Liver (tissue), 9 donors: ENCODE results near the gene SH2D3A. TPM values are rescaled to one million over a fixed set of nuclear protein-coding genes. Genes with fewer than 3 reads are reported as not detected.

Experiments used
- DNase-seq: peaks from one replicate; pipeline ENCODE4 v3.0.0-alpha.2; 2017; ENCODE audit warnings: low spot score
- H3K27ac ChIP-seq, 2 donors: one replicate each; pipeline ENCODE4 v1.7.0; 2013; ENCODE audit warnings: inconsistent platforms in 2 of 2, low read length in 2 of 2, control low read depth in 1 of 2, low read depth in 1 of 2, mild to moderate bottlenecking in 1 of 2
- H3K27me3 ChIP-seq, 4 donors: one replicate each; pipeline versions ENCODE4 v1.6.1 to v1.7.0; 2013; ENCODE audit warnings: low read length in 3 of 4, inconsistent platforms in 1 of 4, mild to moderate bottlenecking in 1 of 4, moderate library complexity in 1 of 4; ENCODE audit not compliant: control insufficient read depth in 4 of 4, insufficient read depth in 4 of 4
- H3K36me3 ChIP-seq, 4 donors: one replicate each; pipeline versions ENCODE4 v1.6.1 to v1.7.0; 2013; ENCODE audit warnings: low read length in 3 of 4, mild to moderate bottlenecking in 3 of 4, low read depth in 1 of 4, moderate library complexity in 1 of 4; ENCODE audit not compliant: control insufficient read depth in 4 of 4, insufficient read depth in 3 of 4
- H3K4me1 ChIP-seq, 4 donors: one replicate each; pipeline versions ENCODE4 v1.6.1 to v1.7.0; 2013; ENCODE audit warnings: low read length in 3 of 4, mild to moderate bottlenecking in 3 of 4, moderate library complexity in 1 of 4; ENCODE audit not compliant: control insufficient read depth in 4 of 4, insufficient read depth in 4 of 4
- H3K4me3 ChIP-seq, 3 donors: one replicate each; pipeline versions ENCODE4 v1.6.1 to v1.7.0; 2013; ENCODE audit warnings: low read length in 3 of 3, control low read depth in 1 of 3, low read depth in 1 of 3, mild to moderate bottlenecking in 1 of 3
- H3K9ac ChIP-seq, 2 donors: one replicate each; pipeline ENCODE4 v1.7.0; 2013; ENCODE audit warnings: low read length in 2 of 2, mild to moderate bottlenecking in 2 of 2, moderate library complexity in 2 of 2, control low read depth in 1 of 2, low read depth in 1 of 2
- H3K9me3 ChIP-seq, 4 donors: one replicate each; pipeline versions ENCODE4 v1.6.1 to v1.7.0; 2013; ENCODE audit warnings: low read length in 3 of 4; ENCODE audit not compliant: control insufficient read depth in 4 of 4
- FOXA1 ChIP-seq: IDR thresholded peaks from 2 replicates; pipeline ENCODE4 v1.6.1; 2016; ENCODE audit warnings: antibody characterized with exemption
- FOXA2 ChIP-seq: IDR thresholded peaks from 2 replicates; pipeline ENCODE4 v1.6.1; 2016; ENCODE audit warnings: antibody characterized with exemption
- GABPA ChIP-seq, 2 donors: IDR thresholded peaks in 1 of 2; conservative IDR thresholded peaks in 1 of 2; 2 replicates each; pipeline ENCODE4 v1.6.1; 2016; ENCODE audit warnings: antibody characterized with exemption in 2 of 2, mild to moderate bottlenecking in 1 of 2, moderate library complexity in 1 of 2
- JUND ChIP-seq, 2 donors: IDR thresholded peaks; 2 replicates each; pipeline ENCODE4 v1.6.1; 2016; ENCODE audit warnings: antibody characterized with exemption in 2 of 2
- MAX ChIP-seq: IDR thresholded peaks from 2 replicates; pipeline ENCODE4 v1.6.1; 2016; ENCODE audit warnings: antibody characterized with exemption
- NR2F2 ChIP-seq: IDR thresholded peaks from 2 replicates; pipeline ENCODE4 v1.6.1; 2016; ENCODE audit warnings: antibody characterized with exemption
- REST ChIP-seq: IDR thresholded peaks from 2 replicates; pipeline ENCODE4 v1.6.1; 2016; ENCODE audit warnings: antibody characterized with exemption, mild to moderate bottlenecking
- SP1 ChIP-seq: IDR thresholded peaks from 2 replicates; pipeline ENCODE4 v1.6.1; 2018; ENCODE audit warnings: antibody characterized with exemption, mild to moderate bottlenecking
- YY1 ChIP-seq: IDR thresholded peaks from 2 replicates; pipeline ENCODE4 v1.6.1; 2016; ENCODE audit warnings: antibody characterized with exemption, mild to moderate bottlenecking
- ZBTB33 ChIP-seq: IDR thresholded peaks from 2 replicates; pipeline ENCODE4 v1.6.1; 2016; ENCODE audit warnings: antibody characterized with exemption
- WGBS: extraction: QIAGEN DNeasy Blood & Tissue Kit; methylation state at CpG from one replicate; pipeline ENCODE4 v1.1.7; 2013; 5-methylcytosine and 5-hydroxymethylcytosine counted together
- polyA plus RNA-seq, 2 donors: library from polyadenylated mRNA; stranded (reverse) in 1 of 2; unstranded in 1 of 2; fragments of 200-250 nt in 1 of 2; fragments of >200 nt in 1 of 2; fragmentation: Nextera tagmentation in 1 of 2; extraction: Ambion mirVana in 1 of 2; gene quantifications; one replicate each; pipeline versions ENCODE4 v1.2.1 to v1.2.3, GENCODE V29; 2013 to 2015
- total RNA-seq, 2 donors: library from RNA; depleted of rRNA; stranded (reverse); fragments of >200 nt; gene quantifications; one replicate each; pipeline ENCODE4 v1.2.3, GENCODE V29; 2014
- donor health status: healthy.
- donor health status: healthy.
- donor health status: healthy.
- donor health status: healthy.
- donor health status: healthy.

The SH2D3A gene
- total and polyA plus RNA-seq, 4 donors: 0.23 to 1.0 (median 0.77) TPM

- peaks cover 0 to 49% (median 25%) of the 10 kb centered on the region in 4 donors for H3K4me1 ChIP-seq
- no peak overlapping the region for H3K27ac ChIP-seq
- 64% methylated on average over 16 of the region's 16 CpGs for WGBS
- no peaks in the 10 kb centered on the region for H3K9me3 ChIP-seq
- TF ChIP-seq NR2F2: peak; percentile 9
- no peak for TF ChIP-seq ZBTB33
- H3K4me3 ChIP-seq: no peak overlapping the region
- no peak for DNase-seq
- H3K27me3 ChIP-seq: no peaks in the 10 kb centered on the region
- H3K36me3 ChIP-seq: peaks cover 26 to 66% (median 56%) of the 10 kb centered on the region in 4 donors
- H3K9ac ChIP-seq: no peak overlapping the region
Measured at GRCh38 chr19:6712231-6712630, 55.0 kb downstream of the SH2D3A start.

DNA sequence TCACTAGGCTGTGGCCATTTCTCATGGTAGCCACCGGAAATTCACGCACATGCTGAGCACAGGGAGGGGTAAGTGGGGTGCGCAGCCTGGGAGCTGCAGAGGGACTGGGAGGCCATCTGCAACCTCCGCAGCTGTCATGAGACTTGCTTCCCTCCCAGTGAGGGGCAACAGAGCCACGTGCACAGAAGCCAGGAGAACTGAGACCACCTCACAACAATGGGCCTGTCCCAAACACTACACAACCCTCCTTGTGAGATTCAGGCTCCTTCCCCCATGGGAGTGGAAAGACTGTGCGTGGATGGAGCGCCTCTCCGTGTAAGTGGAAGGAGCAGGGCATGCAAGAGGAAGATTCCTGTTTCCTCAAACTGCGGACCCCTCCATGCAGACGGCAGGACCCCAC, 55.6 kb downstream of the SH2D3A start:
- TF ChIP-seq YY1: no peak
- TF ChIP-seq JUND (IDR thresholded peaks at IDR 0.05): peak in 1 of 2 donors; percentile 13
- TF ChIP-seq MAX: no peak
- no peak overlapping the region for H3K9ac ChIP-seq
- no peaks in the 10 kb centered on the region for H3K27me3 ChIP-seq
- H3K27ac ChIP-seq: no peak overlapping the region
- no peaks in the 10 kb centered on the region for H3K9me3 ChIP-seq
- peaks cover 28 to 62% (median 52%) of the 10 kb centered on the region in 4 donors for H3K36me3 ChIP-seq
- DNase-seq: no peak
- H3K4me3 ChIP-seq: no peak overlapping the region
- H3K4me1 ChIP-seq: peaks cover 0 to 43% (median 20%) of the 10 kb centered on the region in 4 donors
- 75% methylated on average over 10 of the region's 10 CpGs for WGBS

GRCh38 chr19:6711078-6711361, 56.2 kb downstream of the SH2D3A start:
- no peak overlapping the region for H3K27ac ChIP-seq
- no peak overlapping the region for H3K4me3 ChIP-seq
- H3K9ac ChIP-seq: no peak overlapping the region
- no peaks in the 10 kb centered on the region for H3K9me3 ChIP-seq
- peaks cover 0 to 38% (median 20%) of the 10 kb centered on the region in 4 donors for H3K4me1 ChIP-seq
- 71% methylated on average over 9 of the region's 9 CpGs for WGBS
- TF ChIP-seq GABPA (IDR thresholded peaks at IDR 0.05 in 1 of 2, conservative IDR thresholded peaks at IDR 0.05 in 1 of 2) (no peak), YY1 (no peak), FOXA2 (no peak), REST (no peak), FOXA1 (no peak), JUND (IDR thresholded peaks at IDR 0.05) (no peak), SP1 (no peak)
- H3K27me3 ChIP-seq: no peaks in the 10 kb centered on the region
- DNase-seq: no peak
- H3K36me3 ChIP-seq: peaks cover 28 to 65% (median 54%) of the 10 kb centered on the region in 4 donors
